Type B pancreatic cell (in vitro differentiated cells): ENCODE measurements around the gene ELOVL3. TPM values are rescaled to one million over a fixed set of nuclear protein-coding genes. Genes with fewer than 3 reads are reported as not detected.
A peak's percentile ranks its signal among the peaks of the same experiment; 100 is the strongest.
"Not testable (repeated sequence)": the region's sequence is repeated elsewhere in the genome, so short reads cannot be mapped to it uniquely, and the experiment has no call there.

Source experiments
- DNase-seq: peaks from one replicate; pipeline ENCODE4 v3.0.0; 2021; ENCODE audit warnings: mixed read lengths; ENCODE audit not compliant: unreplicated experiment; ENCODE audit errors: extremely low spot score
- H3K27ac Mint-ChIP-seq: 2 replicates; pipeline ENCODE4 v1.8.0; 2021; ENCODE audit warnings: mild to moderate bottlenecking, mixed read lengths
- H3K27me3 Mint-ChIP-seq: 2 replicates; pipeline ENCODE4 v1.8.0; 2021; ENCODE audit warnings: mixed read lengths
- H3K36me3 Mint-ChIP-seq: 2 replicates; pipeline ENCODE4 v1.8.0; 2021; ENCODE audit warnings: mixed read lengths
- H3K4me1 Mint-ChIP-seq: one replicate; pipeline ENCODE4 v1.8.0; 2021; ENCODE audit warnings: mixed read lengths; ENCODE audit not compliant: unreplicated experiment
- H3K4me3 Mint-ChIP-seq: 2 replicates; pipeline ENCODE4 v1.8.0; 2021; ENCODE audit warnings: mild to moderate bottlenecking, mixed read lengths
- H3K9me3 Mint-ChIP-seq: 2 replicates; pipeline ENCODE4 v1.8.0; 2021; ENCODE audit warnings: mixed read lengths
- total RNA-seq: library from RNA; stranded (reverse); gene quantifications from 2 replicates; pipeline ENCODE4 v1.2.1, GENCODE V29; 2021; ENCODE audit warnings: low replicate concordance
- TF ChIP-seq, protein P1 (sequence below): fragments of 200-600 bp; sonication (generic); conservative IDR thresholded peaks from 2 replicates; pipeline ENCODE4 v1.5.0; 2021; ENCODE audit warnings: antibody characterized with exemption, mild to moderate bottlenecking

ELOVL3 gene
- total RNA-seq, 1 donor from 2014 or later = 0.22 TPM

- no peak for DNase-seq
- Mint-ChIP-seq H3K27me3 (peaks cover 11% of the 10 kb centered on the region), H3K36me3 (peaks cover 7% of the 10 kb centered on the region), H3K9me3 (no peaks in the 10 kb centered on the region), H3K4me3 (peak overlapping the region; percentile 99), H3K27ac (no peak overlapping the region), H3K4me1 (peaks cover 27% of the 10 kb centered on the region)
- TF ChIP-seq, protein P1, sequence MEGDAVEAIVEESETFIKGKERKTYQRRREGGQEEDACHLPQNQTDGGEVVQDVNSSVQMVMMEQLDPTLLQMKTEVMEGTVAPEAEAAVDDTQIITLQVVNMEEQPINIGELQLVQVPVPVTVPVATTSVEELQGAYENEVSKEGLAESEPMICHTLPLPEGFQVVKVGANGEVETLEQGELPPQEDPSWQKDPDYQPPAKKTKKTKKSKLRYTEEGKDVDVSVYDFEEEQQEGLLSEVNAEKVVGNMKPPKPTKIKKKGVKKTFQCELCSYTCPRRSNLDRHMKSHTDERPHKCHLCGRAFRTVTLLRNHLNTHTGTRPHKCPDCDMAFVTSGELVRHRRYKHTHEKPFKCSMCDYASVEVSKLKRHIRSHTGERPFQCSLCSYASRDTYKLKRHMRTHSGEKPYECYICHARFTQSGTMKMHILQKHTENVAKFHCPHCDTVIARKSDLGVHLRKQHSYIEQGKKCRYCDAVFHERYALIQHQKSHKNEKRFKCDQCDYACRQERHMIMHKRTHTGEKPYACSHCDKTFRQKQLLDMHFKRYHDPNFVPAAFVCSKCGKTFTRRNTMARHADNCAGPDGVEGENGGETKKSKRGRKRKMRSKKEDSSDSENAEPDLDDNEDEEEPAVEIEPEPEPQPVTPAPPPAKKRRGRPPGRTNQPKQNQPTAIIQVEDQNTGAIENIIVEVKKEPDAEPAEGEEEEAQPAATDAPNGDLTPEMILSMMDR = no peak
Observed at GRCh38 chr10:102247734-102248133, 21.6 kb downstream of the ELOVL3 start.

DNA sequence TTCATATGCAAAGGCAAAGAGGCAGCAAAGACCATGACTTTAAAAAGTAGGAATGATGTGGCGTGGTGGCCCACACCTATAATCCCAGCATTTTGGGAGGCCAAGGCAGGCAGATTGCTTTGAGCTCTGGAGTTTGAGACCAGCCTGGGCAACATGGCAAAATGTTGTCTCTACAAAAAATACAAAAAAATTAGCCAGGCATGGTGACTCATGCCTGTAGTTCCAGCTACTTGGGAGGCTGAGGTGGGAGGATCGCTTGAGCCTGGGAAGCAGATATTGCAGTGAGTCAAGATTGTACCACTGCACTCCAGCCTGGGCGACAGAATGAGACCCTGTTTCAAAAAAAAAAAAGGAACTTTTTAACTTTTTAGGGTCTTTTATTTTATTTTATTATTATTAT, 26.4 kb downstream of the ELOVL3 start:
- not testable (repeated sequence) for H3K9me3 Mint-ChIP-seq, H3K4me3 Mint-ChIP-seq, H3K36me3 Mint-ChIP-seq, H3K4me1 Mint-ChIP-seq, H3K27ac Mint-ChIP-seq, DNase-seq, H3K27me3 Mint-ChIP-seq

DNA sequence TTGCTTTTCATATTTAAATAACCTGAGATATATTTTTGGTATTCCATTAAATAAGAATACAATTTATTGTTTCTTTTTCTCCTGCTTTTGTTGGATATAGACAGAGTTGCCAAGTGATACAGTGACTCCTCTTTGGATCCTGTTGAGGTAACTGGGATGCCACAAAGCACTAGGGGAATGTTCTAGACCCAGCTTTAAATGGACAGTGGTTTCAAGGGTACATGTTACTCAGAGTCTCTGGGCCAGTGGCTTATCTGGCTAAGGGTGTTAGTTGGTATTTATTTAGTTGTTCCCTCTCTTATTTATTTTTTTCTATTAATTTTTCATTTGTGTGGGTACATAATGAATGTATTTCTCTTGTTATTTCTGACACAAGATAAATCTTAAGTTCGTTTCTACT, 28.3 kb downstream of the ELOVL3 start:
- TF ChIP-seq, protein P1 = no peak
- Mint-ChIP-seq H3K9me3 (no peaks in the 10 kb centered on the region), H3K27ac (no peak overlapping the region), H3K36me3 (peaks cover 6% of the 10 kb centered on the region), H3K4me1 (no peaks in the 10 kb centered on the region), H3K27me3 (no peaks in the 10 kb centered on the region), H3K4me3 (no peak overlapping the region)
- DNase-seq = no peak

- TF ChIP-seq, protein P1 = no peak
- no peak overlapping the region for H3K4me3 Mint-ChIP-seq
- H3K27ac Mint-ChIP-seq = no peak overlapping the region
- no peak for DNase-seq
- no peaks in the 10 kb centered on the region for H3K4me1 Mint-ChIP-seq
- H3K36me3 Mint-ChIP-seq = peaks cover 13% of the 10 kb centered on the region
- no peaks in the 10 kb centered on the region for H3K9me3 Mint-ChIP-seq
- H3K27me3 Mint-ChIP-seq = no peaks in the 10 kb centered on the region
Observed at GRCh38 chr10:102255404-102255803, 29.3 kb downstream of the ELOVL3 start.

DNA sequence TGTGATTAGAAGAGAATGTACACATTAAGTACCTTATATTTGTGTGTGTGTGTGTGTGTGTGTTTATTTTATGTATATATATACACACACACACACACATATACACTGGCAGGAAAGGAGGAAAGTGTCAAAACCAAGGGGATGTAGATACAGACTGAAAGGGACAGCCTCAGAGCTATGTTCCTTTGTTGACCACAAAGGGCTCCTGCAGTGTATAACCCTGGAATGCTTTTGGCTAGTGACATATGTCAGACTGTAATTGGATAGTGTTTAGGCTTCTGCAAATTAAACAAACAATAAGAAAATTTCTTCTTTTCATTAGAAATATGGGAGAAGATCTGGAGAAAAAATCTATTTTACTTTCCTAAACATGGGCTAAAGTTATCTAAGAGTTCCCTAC, 35.1 kb downstream of the ELOVL3 start:
- Mint-ChIP-seq H3K27me3 (no peaks in the 10 kb centered on the region), H3K36me3 (peaks cover 20% of the 10 kb centered on the region), H3K27ac (no peak overlapping the region), H3K4me1 (no peaks in the 10 kb centered on the region), H3K4me3 (no peak overlapping the region), H3K9me3 (no peaks in the 10 kb centered on the region)
- DNase-seq = no peak
- TF ChIP-seq, protein P1 = no peak

GRCh38 chr10:102261842-102262241, 35.7 kb downstream of the ELOVL3 start:
- H3K4me1 Mint-ChIP-seq = no peaks in the 10 kb centered on the region
- H3K36me3 Mint-ChIP-seq = peaks cover 20% of the 10 kb centered on the region
- TF ChIP-seq, protein P1 = no peak
- H3K27me3 Mint-ChIP-seq = no peaks in the 10 kb centered on the region
- no peaks in the 10 kb centered on the region for H3K9me3 Mint-ChIP-seq
- no peak overlapping the region for H3K4me3 Mint-ChIP-seq
- DNase-seq = no peak
- H3K27ac Mint-ChIP-seq = no peak overlapping the region
